Calu3 (cell line): Measurements from ENCODE around the gene CD81. TPM values are rescaled to one million over a fixed set of nuclear protein-coding genes. Genes with fewer than 3 reads are reported as not detected.
"Not testable (repeated sequence)": the region's sequence is repeated elsewhere in the genome, so short reads cannot be mapped to it uniquely, and the experiment has no call there.

Source experiments
- BruUV-seq: library from RNA; stranded (reverse); fragments of 400-500 nt; replicated peaks from 2 replicates; lab custom pipeline; 2021; lab: Mats Ljungman, UMichigan
- CTCF ChIA-PET: fragments of 300-600 bp; sonication (Branson Sonifier 250); formaldehyde crosslinking; loops from one replicate; lab custom pipeline; 2022; ENCODE audit warnings: antibody characterized with exemption; lab: Charles Lee
- DNase-seq: peaks from one replicate; pipeline ENCODE4 v3.0.0; 2022
- H3K27ac Mint-ChIP-seq: one replicate; pipeline ENCODE4 v1.8.0; 2022; ENCODE audit warnings: mixed read lengths; ENCODE audit not compliant: unreplicated experiment
- H3K27me3 Mint-ChIP-seq: one replicate; pipeline ENCODE4 v1.8.0; 2022; ENCODE audit warnings: mixed read lengths; ENCODE audit not compliant: unreplicated experiment
- H3K36me3 Mint-ChIP-seq: one replicate; pipeline ENCODE4 v1.8.0; 2022; ENCODE audit warnings: mild to moderate bottlenecking, moderate library complexity, mixed read lengths; ENCODE audit not compliant: insufficient read depth, unreplicated experiment
- H3K4me1 Mint-ChIP-seq: one replicate; pipeline ENCODE4 v1.8.0; 2022; ENCODE audit warnings: mild to moderate bottlenecking, low read depth, mixed read lengths; ENCODE audit not compliant: unreplicated experiment
- H3K4me3 Mint-ChIP-seq: one replicate; pipeline ENCODE4 v1.8.0; 2022; ENCODE audit warnings: mild to moderate bottlenecking, low read depth, moderate library complexity, mixed read lengths; ENCODE audit not compliant: unreplicated experiment
- H3K9me3 Mint-ChIP-seq: one replicate; pipeline ENCODE4 v1.8.0; 2022; ENCODE audit warnings: low read depth, mixed read lengths; ENCODE audit not compliant: unreplicated experiment
- intact Hi-C: fragments of 100-400 bp; cut with micrococcal nuclease; formaldehyde crosslinking; loops from one replicate; pipeline ENCODE4 v1.10.0; 2022; ENCODE audit not compliant: unreplicated experiment
- total RNA-seq: library from RNA; stranded (reverse); gene quantifications from 2 replicates; pipeline ENCODE4 v1.2.3, GENCODE V29; 2022
- TF ChIP-seq, protein P1 (sequence below): fragments of 200-600 bp; IDR thresholded peaks from one replicate; pipeline ENCODE4 v1.8.0; 2022; ENCODE audit warnings: antibody characterized with exemption; ENCODE audit not compliant: unreplicated experiment

CD81 gene
- total RNA-seq, 1 experiment from 2014 or later, result 283 TPM

DNA sequence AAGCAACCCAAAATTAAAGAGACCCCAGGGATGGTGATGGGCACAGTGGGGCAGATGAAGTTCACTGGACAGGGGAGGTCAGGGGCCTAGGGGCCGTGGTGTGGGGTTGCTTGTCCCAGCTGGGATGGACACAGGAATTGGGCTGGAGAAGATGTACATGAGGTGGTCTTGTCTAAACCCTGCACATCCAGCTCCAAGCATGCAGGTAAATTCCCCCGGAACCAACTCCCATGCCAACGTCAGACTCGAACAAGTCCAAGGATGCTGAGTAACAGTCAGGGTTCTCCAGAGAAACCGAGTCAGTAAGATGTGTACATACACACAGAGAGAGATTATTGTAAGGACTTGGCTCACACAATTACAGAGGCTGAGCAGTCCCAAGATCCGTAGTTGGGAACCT is 46.4 kb upstream of the CD81 start:
- CTCF ChIA-PET, result no interaction called here
- Mint-ChIP-seq H3K4me1 (no peaks in the 10 kb centered on the region), H3K36me3 (no peaks in the 10 kb centered on the region), H3K27ac (no peak overlapping the region), H3K4me3 (no peak overlapping the region), H3K27me3 (peaks cover 40% of the 10 kb centered on the region), H3K9me3 (peaks cover 9% of the 10 kb centered on the region)
- no peak for DNase-seq
- BruUV-seq, result no TSS peak
- TF ChIP-seq, protein P1, sequence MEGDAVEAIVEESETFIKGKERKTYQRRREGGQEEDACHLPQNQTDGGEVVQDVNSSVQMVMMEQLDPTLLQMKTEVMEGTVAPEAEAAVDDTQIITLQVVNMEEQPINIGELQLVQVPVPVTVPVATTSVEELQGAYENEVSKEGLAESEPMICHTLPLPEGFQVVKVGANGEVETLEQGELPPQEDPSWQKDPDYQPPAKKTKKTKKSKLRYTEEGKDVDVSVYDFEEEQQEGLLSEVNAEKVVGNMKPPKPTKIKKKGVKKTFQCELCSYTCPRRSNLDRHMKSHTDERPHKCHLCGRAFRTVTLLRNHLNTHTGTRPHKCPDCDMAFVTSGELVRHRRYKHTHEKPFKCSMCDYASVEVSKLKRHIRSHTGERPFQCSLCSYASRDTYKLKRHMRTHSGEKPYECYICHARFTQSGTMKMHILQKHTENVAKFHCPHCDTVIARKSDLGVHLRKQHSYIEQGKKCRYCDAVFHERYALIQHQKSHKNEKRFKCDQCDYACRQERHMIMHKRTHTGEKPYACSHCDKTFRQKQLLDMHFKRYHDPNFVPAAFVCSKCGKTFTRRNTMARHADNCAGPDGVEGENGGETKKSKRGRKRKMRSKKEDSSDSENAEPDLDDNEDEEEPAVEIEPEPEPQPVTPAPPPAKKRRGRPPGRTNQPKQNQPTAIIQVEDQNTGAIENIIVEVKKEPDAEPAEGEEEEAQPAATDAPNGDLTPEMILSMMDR, result no peak
- intact Hi-C loops, result no loop called here

DNA sequence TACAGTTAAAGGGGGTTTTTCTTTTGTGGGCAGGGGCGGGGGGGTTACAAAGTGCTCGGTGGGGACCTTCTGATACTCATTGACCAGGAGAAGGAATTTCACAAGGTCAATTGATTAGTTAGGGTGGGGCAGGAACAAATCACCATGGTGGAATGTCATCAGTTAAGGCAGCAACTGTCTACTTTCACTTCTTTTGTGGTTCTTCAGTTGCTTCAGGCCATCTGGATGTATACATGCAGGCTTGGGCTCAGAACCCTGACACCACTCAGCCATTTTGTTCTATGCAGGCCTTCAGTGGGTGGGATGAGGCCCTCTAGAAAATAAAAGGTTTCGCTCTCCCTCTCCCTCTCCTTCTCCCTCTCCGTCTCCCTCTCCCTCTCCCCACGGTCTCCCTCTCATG is 45.7 kb upstream of the CD81 start:
- no peak for DNase-seq
- peaks cover 47% of the 10 kb centered on the region for H3K27me3 Mint-ChIP-seq
- CTCF ChIA-PET, result no interaction called here
- BruUV-seq, result no TSS peak
- H3K4me3 Mint-ChIP-seq, result no peak overlapping the region
- TF ChIP-seq, protein P1, result no peak
- H3K9me3 Mint-ChIP-seq, result peaks cover 9% of the 10 kb centered on the region
- no peak overlapping the region for H3K27ac Mint-ChIP-seq
- no peaks in the 10 kb centered on the region for H3K36me3 Mint-ChIP-seq
- H3K4me1 Mint-ChIP-seq, result no peaks in the 10 kb centered on the region
- intact Hi-C loops, result no loop called here

DNA sequence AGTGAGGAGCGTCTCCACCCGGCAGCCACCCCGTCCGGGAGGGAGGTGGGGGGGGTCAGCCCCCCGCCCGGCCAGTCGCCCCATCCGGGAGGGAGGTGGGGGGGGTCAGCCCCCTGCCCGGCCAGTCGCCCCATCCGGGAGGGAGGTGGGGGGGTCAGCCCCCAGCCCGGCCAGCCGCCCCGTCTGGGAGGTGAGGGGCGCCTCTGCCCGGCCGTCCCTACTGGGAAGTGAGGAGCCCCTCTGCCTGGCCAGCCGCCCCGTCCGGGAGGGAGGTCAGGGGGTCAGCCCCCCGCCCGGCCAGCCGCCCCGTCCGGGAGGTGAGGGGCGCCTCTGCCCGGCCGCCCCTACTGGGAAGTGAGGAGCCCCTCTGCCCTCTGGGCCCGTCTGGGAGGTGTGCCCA is 44.5 kb upstream of the CD81 start:
- BruUV-seq, intact Hi-C loops, H3K36me3 Mint-ChIP-seq, H3K9me3 Mint-ChIP-seq, H3K4me3 Mint-ChIP-seq, CTCF ChIA-PET, DNase-seq, H3K4me1 Mint-ChIP-seq, H3K27ac Mint-ChIP-seq: not testable (repeated sequence)
- H3K27me3 Mint-ChIP-seq, result peaks cover 58% of the 10 kb centered on the region

DNA sequence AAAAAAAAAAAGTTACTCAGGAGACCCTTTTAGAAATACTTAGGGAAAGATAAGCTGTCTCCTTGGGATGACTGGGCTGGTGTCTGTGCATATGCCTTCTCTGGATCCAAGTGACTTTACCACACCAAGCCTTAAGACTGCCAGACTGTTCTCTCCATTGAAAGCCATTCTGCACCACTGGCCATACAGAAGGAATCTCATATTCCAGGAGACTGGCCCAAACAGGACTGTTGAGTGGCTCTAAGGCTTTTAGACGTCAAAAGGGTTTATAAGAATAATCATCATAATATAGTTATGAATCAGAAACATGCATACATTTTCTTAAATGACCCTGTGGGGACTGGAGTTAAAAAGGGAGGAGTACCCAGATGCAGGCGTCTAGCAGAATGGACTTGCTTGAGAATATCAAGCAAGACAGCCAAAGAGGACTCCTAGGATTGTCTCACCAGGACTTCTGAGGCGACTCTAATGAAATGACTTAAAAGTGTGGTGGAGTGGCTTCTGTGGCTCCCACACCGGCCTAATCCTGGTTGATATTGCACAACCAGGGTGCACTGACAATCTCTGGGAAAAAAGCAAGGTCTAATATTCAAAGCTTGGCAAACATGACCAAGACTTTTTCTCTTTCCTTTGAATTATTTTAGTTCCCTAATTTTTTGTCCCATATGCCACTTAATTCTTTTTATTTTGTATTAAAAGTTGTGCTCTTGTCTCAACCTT is 43.5 kb upstream of the CD81 start:
- H3K4me1 Mint-ChIP-seq, H3K9me3 Mint-ChIP-seq, H3K27ac Mint-ChIP-seq, H3K4me3 Mint-ChIP-seq, DNase-seq, intact Hi-C loops, H3K36me3 Mint-ChIP-seq, CTCF ChIA-PET, BruUV-seq: not testable (repeated sequence)
- H3K27me3 Mint-ChIP-seq, result peaks cover 58% of the 10 kb centered on the region

DNA sequence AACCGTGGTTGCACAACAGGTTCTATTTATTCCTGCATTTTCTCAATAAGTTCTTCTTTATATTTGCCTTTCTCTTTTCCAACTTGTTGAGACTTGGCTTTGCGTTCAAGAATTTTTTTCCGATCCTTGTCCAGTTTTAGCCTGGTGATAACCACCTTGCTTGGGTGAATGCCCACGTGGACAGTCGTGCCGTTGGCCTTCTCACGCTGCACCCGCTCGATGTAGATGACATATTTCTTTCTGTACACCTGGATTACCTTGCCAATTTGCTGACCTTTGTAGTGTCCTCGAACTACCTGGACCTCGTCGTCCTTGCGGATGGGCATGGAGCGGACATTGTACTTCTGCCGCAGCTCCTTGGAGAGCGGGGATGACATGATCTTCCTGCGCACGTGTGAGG is 41.8 kb upstream of the CD81 start:
- BruUV-seq, H3K27ac Mint-ChIP-seq, intact Hi-C loops, H3K4me3 Mint-ChIP-seq, H3K9me3 Mint-ChIP-seq, CTCF ChIA-PET, H3K4me1 Mint-ChIP-seq, H3K36me3 Mint-ChIP-seq, DNase-seq: not testable (repeated sequence)
- H3K27me3 Mint-ChIP-seq, result peaks cover 56% of the 10 kb centered on the region

DNA sequence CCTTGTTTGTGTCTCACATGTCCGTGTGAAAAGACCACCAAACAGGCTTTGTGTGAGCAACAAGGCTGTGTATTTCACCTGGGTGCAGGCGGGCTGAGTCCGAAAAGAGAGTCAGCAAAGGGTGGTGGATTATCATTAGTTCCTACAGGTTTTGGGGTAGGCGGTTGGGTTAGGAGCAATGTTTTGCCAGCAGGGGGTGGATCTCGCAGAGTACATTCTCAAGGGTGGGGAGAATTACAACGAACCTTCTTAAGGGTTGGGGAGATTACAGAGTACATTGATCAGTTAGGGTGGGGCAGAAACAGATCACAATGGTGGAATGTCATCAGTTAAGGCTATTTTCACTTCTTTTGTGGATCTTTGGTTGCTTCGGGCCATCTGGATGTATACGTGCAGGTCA is 38.4 kb upstream of the CD81 start:
- intact Hi-C loops, H3K9me3 Mint-ChIP-seq, H3K27ac Mint-ChIP-seq, H3K4me1 Mint-ChIP-seq, H3K36me3 Mint-ChIP-seq, BruUV-seq, DNase-seq, H3K4me3 Mint-ChIP-seq: not testable (repeated sequence)
- peaks cover 83% of the 10 kb centered on the region for H3K27me3 Mint-ChIP-seq
- CTCF ChIA-PET, result interaction anchor here (0.6 kb wide), 1 partner anchor 821 kb away, joined by 3 read pairs; no protein-coding TSS in a partner anchor
